ENCODE results near the gene LCE2C. TPM values are rescaled to one million over a fixed set of nuclear protein-coding genes. Genes with fewer than 3 reads are reported as not detected.
"Not testable (repeated sequence)": the region's sequence is repeated elsewhere in the genome, so short reads cannot be mapped to it uniquely, and the experiment has no call there.

LCE2C gene
- total RNA-seq, 4 donors from 2014 or later, result not detected

DNA sequence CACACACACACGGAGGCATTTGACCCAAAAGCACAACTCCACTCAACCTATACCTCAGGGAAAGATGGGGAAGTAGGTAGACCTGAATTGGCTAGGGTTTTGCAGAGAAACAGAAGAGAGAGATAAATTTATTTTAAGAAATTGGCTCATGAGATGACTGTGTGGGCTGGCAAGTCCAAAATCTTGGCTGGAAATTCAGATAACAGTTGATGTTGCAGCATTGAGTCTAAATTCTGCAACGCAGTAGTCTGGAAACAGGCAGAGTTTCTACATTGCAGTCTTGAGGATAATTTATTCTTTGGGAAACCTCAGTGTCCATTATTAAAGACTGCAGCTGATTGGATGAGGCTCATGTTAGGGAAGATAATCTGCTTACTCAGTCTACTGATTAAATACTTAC, 6.5 kb downstream of the LCE2C start:
- 59% methylated on average over 2 of the region's 2 CpGs for WGBS
- Histone ChIP-seq H3K36me3 (no peaks in the 10 kb centered on the region), H3K27me3 (peaks cover 0 to 3% (median 0%) of the 10 kb centered on the region in 4 donors), H3K9me3 (no peaks in the 10 kb centered on the region), H3K4me1 (no peaks in the 10 kb centered on the region), H3K4me3 (no peak overlapping the region), H3K27ac (replicated peaks in 1 of 4) (no peak overlapping the region)
- no peak for DNase-seq (ENCODE audit: extremely low spot score)
- intact Hi-C loops (cut with DNase I), result no loop called here
- TF ChIP-seq, protein P1, sequence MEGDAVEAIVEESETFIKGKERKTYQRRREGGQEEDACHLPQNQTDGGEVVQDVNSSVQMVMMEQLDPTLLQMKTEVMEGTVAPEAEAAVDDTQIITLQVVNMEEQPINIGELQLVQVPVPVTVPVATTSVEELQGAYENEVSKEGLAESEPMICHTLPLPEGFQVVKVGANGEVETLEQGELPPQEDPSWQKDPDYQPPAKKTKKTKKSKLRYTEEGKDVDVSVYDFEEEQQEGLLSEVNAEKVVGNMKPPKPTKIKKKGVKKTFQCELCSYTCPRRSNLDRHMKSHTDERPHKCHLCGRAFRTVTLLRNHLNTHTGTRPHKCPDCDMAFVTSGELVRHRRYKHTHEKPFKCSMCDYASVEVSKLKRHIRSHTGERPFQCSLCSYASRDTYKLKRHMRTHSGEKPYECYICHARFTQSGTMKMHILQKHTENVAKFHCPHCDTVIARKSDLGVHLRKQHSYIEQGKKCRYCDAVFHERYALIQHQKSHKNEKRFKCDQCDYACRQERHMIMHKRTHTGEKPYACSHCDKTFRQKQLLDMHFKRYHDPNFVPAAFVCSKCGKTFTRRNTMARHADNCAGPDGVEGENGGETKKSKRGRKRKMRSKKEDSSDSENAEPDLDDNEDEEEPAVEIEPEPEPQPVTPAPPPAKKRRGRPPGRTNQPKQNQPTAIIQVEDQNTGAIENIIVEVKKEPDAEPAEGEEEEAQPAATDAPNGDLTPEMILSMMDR (IDR thresholded peaks at IDR 0.05), result no peak
- TF ChIP-seq POLR2AphosphoS5 (IDR thresholded peaks at IDR 0.05) (no peak), EP300 (IDR thresholded peaks at IDR 0.05) (no peak), POLR2A (IDR thresholded peaks at IDR 0.05; ENCODE audit: low read depth) (no peak)

- no peak overlapping the region for H3K4me3 ChIP-seq
- DNase-seq (ENCODE audit: extremely low spot score), result no peak
- no peaks in the 10 kb centered on the region for H3K4me1 ChIP-seq
- H3K36me3 ChIP-seq, result no peaks in the 10 kb centered on the region
- H3K9me3 ChIP-seq, result no peaks in the 10 kb centered on the region
- intact Hi-C loops (cut with DNase I), result no loop called here
- H3K27ac ChIP-seq (replicated peaks in 1 of 4), result no peak overlapping the region
- peaks cover 0 to 3% (median 0%) of the 10 kb centered on the region in 4 donors for H3K27me3 ChIP-seq
- TF ChIP-seq POLR2A (IDR thresholded peaks at IDR 0.05; ENCODE audit: low read depth) (no peak), POLR2AphosphoS5 (IDR thresholded peaks at IDR 0.05) (no peak), EP300 (IDR thresholded peaks at IDR 0.05) (no peak)
- TF ChIP-seq, protein P1 (IDR thresholded peaks at IDR 0.05), result no peak
Observed at GRCh38 chr1:152683846-152684245, 8.8 kb downstream of the LCE2C start.

- H3K27me3 ChIP-seq; DNase-seq (ENCODE audit: extremely low spot score); H3K4me1 ChIP-seq; H3K4me3 ChIP-seq; H3K36me3 ChIP-seq; H3K9me3 ChIP-seq; H3K27ac ChIP-seq (replicated peaks in 1 of 4); intact Hi-C loops (cut with DNase I): not testable (repeated sequence)
- WGBS, result 66% methylated on average over 4 of the region's 4 CpGs
Observed at GRCh38 chr1:152685823-152686222, 10.7 kb downstream of the LCE2C start, which contains the start of gene LCE2B. TSS of gene LCE2B (plus strand) at chr1:152686123. CDS start at chr1:152686844, 721 bp downstream.

DNA sequence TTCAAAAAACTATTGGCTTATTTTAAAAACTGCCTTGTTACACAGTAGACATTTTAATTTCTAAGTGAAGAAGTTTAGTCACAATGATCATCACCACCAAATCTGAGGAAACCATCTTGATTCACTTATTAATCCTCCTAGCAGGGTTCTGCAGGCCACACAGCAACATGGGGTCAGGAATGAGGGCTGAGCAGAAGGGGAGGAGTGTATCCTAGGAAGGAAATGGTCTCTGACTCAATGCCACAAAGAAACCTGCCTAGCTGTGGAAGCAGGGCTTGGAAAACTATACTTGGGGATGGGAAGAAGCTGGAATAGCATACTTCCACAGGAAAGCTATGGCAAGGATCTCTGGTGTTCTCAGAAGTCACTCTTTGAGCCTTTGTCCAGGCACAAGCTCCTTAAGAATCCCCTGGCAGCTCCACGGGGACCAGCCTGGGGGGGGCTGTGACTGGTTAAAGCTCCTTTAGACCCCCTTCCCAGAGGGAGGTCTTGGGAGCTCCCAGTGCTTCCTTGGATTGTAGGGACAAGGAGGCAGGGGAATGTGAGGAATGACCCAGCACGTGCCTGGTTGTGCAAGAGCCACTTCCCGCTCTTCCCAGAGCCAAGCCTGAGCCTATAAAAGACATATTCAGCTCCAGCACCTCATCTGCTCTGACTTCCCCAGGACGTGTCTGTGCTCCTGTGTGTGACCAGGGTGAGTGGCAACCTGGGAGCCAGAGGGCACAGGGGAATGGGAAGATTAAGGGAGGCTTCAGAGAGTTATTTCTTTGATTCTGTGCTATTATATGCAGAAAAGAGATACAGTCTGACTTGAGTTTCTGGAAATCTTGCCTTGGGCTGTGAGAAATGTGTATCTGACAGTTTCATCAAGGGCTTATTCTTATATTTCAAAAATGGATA, 22.9 kb downstream of the LCE2C start, which contains the start of gene LCE2A:
LCE2A (plus strand) TSS at position 645 of the 900 bp plus-strand sequence. CDS start 557 bp downstream, outside the sequence.
- WGBS, result 49% methylated on average over 4 of the region's 4 CpGs
- DNase-seq (ENCODE audit: extremely low spot score), result no peak
- peaks cover 0 to 4% (median 1%) of the 10 kb centered on the region in 4 donors for H3K9me3 ChIP-seq
- TF ChIP-seq POLR2A (IDR thresholded peaks at IDR 0.05; ENCODE audit: low read depth) (no peak), POLR2AphosphoS5 (IDR thresholded peaks at IDR 0.05) (no peak), EP300 (IDR thresholded peaks at IDR 0.05) (no peak)
- TF ChIP-seq, protein P1 (IDR thresholded peaks at IDR 0.05), result no peak
- intact Hi-C loops (cut with DNase I), result no loop called here
- H3K27ac ChIP-seq (replicated peaks in 1 of 4), result no peak within 1 kb of the TSS
- no peak within 1 kb of the TSS for H3K4me3 ChIP-seq
- no peaks in the 10 kb centered on the region for H3K4me1 ChIP-seq
- H3K36me3 ChIP-seq, result no peaks in the 10 kb centered on the region
- H3K27me3 ChIP-seq, result no peaks in the 10 kb centered on the region

DNA sequence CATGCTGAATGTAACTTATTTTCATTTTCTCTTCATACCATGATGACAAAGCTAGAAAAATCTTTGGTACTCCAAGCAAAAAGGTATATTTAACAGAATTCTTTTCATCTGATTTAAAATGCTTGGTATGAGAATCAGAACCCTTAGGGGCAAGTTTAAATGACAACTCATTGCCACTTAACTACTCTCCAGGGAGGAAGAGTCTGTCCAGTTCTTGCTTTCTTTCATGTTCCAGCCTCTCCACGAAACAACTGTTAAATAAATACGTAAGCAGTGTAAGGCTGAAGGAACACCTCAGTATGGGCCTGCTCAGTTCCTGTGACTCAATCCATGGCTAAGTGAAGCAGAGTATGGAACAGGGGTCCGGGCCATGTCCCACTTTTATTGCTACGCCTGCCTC, 24.7 kb downstream of the LCE2C start:
- Histone ChIP-seq H3K27me3 (no peaks in the 10 kb centered on the region), H3K36me3 (no peaks in the 10 kb centered on the region), H3K9me3 (peaks cover 0 to 6% (median 5%) of the 10 kb centered on the region in 4 donors), H3K4me3 (no peak overlapping the region), H3K4me1 (no peaks in the 10 kb centered on the region), H3K27ac (replicated peaks in 1 of 4) (no peak overlapping the region)
- intact Hi-C loops (cut with DNase I), result no loop called here
- WGBS, result 82% methylated on average over 4 of the region's 4 CpGs
- no peak for TF ChIP-seq POLR2AphosphoS5 (IDR thresholded peaks at IDR 0.05)
- no peak for TF ChIP-seq EP300 (IDR thresholded peaks at IDR 0.05)
- TF ChIP-seq POLR2A (IDR thresholded peaks at IDR 0.05; ENCODE audit: low read depth), result no peak
- DNase-seq (ENCODE audit: extremely low spot score), result no peak

All from esophagus muscularis mucosa (tissue), 4 donors.